T follicular helper cell (primary cell): ENCODE data around the gene CTNS.
"Not testable (repeated sequence)": the region's sequence is repeated elsewhere in the genome, so short reads cannot be mapped to it uniquely, and the experiment has no call there.

Source experiments
- DNase-seq: peaks from one replicate; pipeline ENCODE4 v3.0.0-alpha.2; 2020; ENCODE audit warnings: low read depth

The CTNS gene

GRCh38 chr17:3685174-3685573 lies 48.6 kb downstream of the CTNS start:
- DNase-seq, result no peak

- no peak for DNase-seq
Observed at GRCh38 chr17:3688027-3688553, 51.5 kb downstream of the CTNS start.

- no peak for DNase-seq
Observed at GRCh38 chr17:3688852-3689261, 52.3 kb downstream of the CTNS start.

- no peak for DNase-seq
Observed at GRCh38 chr17:3689262-3690093, 52.9 kb downstream of the CTNS start.

GRCh38 chr17:3690094-3690715 lies 53.6 kb downstream of the CTNS start:
- DNase-seq, result no peak

GRCh38 chr17:3691617-3692067 lies 55.1 kb downstream of the CTNS start:
- DNase-seq, result no peak

GRCh38 chr17:3692346-3692745 lies 55.8 kb downstream of the CTNS start:
- no peak for DNase-seq

- no peak for DNase-seq
Observed at GRCh38 chr17:3693141-3693540, 56.6 kb downstream of the CTNS start.

GRCh38 chr17:3693829-3694231 lies 57.3 kb downstream of the CTNS start:
- no peak for DNase-seq

GRCh38 chr17:3695129-3695722 lies 58.7 kb downstream of the CTNS start:
- DNase-seq, result no peak

GRCh38 chr17:3695723-3696411 lies 59.3 kb downstream of the CTNS start, which contains the start of gene P2RX5:
TSS of gene P2RX5 (minus strand) at chr17:3696155. CDS start at chr17:3696005, 150 bp downstream.
- no peak for DNase-seq

GRCh38 chr17:3697103-3697476 lies 60.5 kb downstream of the CTNS start:
- no peak for DNase-seq

GRCh38 chr17:3698139-3698538 lies 61.6 kb downstream of the CTNS start:
- no peak for DNase-seq

- DNase-seq, result no peak
Observed at GRCh38 chr17:3699951-3700350, 63.4 kb downstream of the CTNS start.

GRCh38 chr17:3702041-3702539 lies 65.5 kb downstream of the CTNS start:
- DNase-seq, result not testable (repeated sequence)

GRCh38 chr17:3704931-3705717 lies 68.6 kb downstream of the CTNS start:
- DNase-seq, result no peak

GRCh38 chr17:3705718-3705984 lies 69.1 kb downstream of the CTNS start:
- DNase-seq, result not testable (repeated sequence)

GRCh38 chr17:3708366-3708765 lies 71.8 kb downstream of the CTNS start:
- DNase-seq, result no peak

GRCh38 chr17:3710951-3711383 lies 74.4 kb downstream of the CTNS start:
- peak; percentile 58 for DNase-seq
